Neural cell (in vitro differentiated cells): ENCODE results near the gene ZC3HAV1L. TPM values are rescaled to one million over a fixed set of nuclear protein-coding genes. Genes with fewer than 3 reads are reported as not detected.

Source experiments
- H2AFZ ChIP-seq: fragments of 200-600, 300-800 bp; sonication (generic), shearing (Covaris generic); 2 replicates; pipeline ENCODE4 v1.6.0; 2014; ENCODE audit warnings: low read depth, mild to moderate bottlenecking, antibody characterized with exemption, low read length, moderate library complexity
- H3F3A ChIP-seq: fragments of 200-600 bp; shearing (Covaris generic); 2 replicates; pipeline ENCODE4 v1.6.1; 2016; ENCODE audit warnings: mild to moderate bottlenecking, moderate library complexity, mixed read lengths, antibody characterized with exemption, low read length; ENCODE audit not compliant: insufficient read depth, poor library complexity, severe bottlenecking
- H3K27ac ChIP-seq: fragments of 200-600, 300-800 bp; sonication (generic), shearing (Covaris generic); 2 replicates; pipeline ENCODE4 v1.5.1; 2014; ENCODE audit warnings: mild to moderate bottlenecking, low read length, moderate library complexity
- H3K27me3 ChIP-seq: fragments of 300-800, 200-600 bp; sonication (generic), shearing (Covaris generic); 2 replicates; pipeline ENCODE4 v1.6.0; 2014; ENCODE audit warnings: mild to moderate bottlenecking, low read depth, low read length, moderate library complexity; ENCODE audit not compliant: insufficient read depth
- H3K36me3 ChIP-seq: fragments of 300-800, 200-600 bp; sonication (generic), shearing (Covaris generic); 2 replicates; pipeline ENCODE4 v1.5.1; 2014; ENCODE audit warnings: mild to moderate bottlenecking, antibody characterized with exemption, low read length, moderate library complexity; ENCODE audit not compliant: insufficient read depth
- H3K4me2 ChIP-seq: fragments of 300-800, 200-600 bp; sonication (generic), shearing (Covaris generic); 2 replicates; pipeline ENCODE4 v1.6.0; 2014; ENCODE audit warnings: mild to moderate bottlenecking, low read length
- H3K4me3 ChIP-seq: fragments of 300-800, 200-600 bp; sonication (generic), shearing (Covaris generic); 2 replicates; pipeline ENCODE4 v1.5.1; 2014; ENCODE audit warnings: mild to moderate bottlenecking, low read length, moderate library complexity
- H3K79me2 ChIP-seq: fragments of 200-600 bp; shearing (Covaris generic); replicated peaks from 2 replicates; pipeline ENCODE4 v1.6.0; 2014; ENCODE audit warnings: mild to moderate bottlenecking, low read length, moderate library complexity; ENCODE audit not compliant: insufficient read depth
- H3K9ac ChIP-seq: fragments of 300-800, 200-600 bp; sonication (generic), shearing (Covaris generic); 2 replicates; pipeline ENCODE4 v1.6.1; 2016; ENCODE audit warnings: mild to moderate bottlenecking, low read length, mixed read lengths
- H3K9me2 ChIP-seq: fragments of 200-600 bp; shearing (Covaris generic); 2 replicates; pipeline ENCODE4 v1.6.1; 2016; ENCODE audit warnings: mild to moderate bottlenecking, low read length, mixed read lengths; ENCODE audit not compliant: insufficient read depth
- H3K9me3 ChIP-seq: fragments of 200-600, 300-800 bp; sonication (generic), shearing (Covaris generic); 2 replicates; pipeline ENCODE4 v1.6.1; 2016; ENCODE audit warnings: mild to moderate bottlenecking, mixed run types, low read length, moderate library complexity, mixed read lengths
- H4K20me1 ChIP-seq: fragments of 200-600 bp; shearing (Covaris generic); 2 replicates; pipeline ENCODE4 v1.6.1; 2016; ENCODE audit warnings: mild to moderate bottlenecking, mixed run types; ENCODE audit not compliant: insufficient read depth
- EP300 ChIP-seq: fragments of 450-650 bp; conservative IDR thresholded peaks from 2 replicates; pipeline ENCODE4 v1.6.1; 2014; ENCODE audit warnings: antibody characterized with exemption, mild to moderate bottlenecking, moderate library complexity; ENCODE audit not compliant: poor library complexity, severe bottlenecking
- EZH2 ChIP-seq: fragments of 200-600, 300-800 bp; shearing (Covaris generic), sonication (generic); IDR thresholded peaks from 2 replicates; pipeline ENCODE4 v1.6.1; 2014; ENCODE audit warnings: antibody characterized with exemption, low read length, borderline replicate concordance, mild to moderate bottlenecking; ENCODE audit not compliant: insufficient read depth, poor library complexity, severe bottlenecking
- MXI1 ChIP-seq: fragments of 450-650 bp; conservative IDR thresholded peaks from 2 replicates; pipeline ENCODE4 v1.6.1; 2014; ENCODE audit warnings: antibody characterized with exemption, mild to moderate bottlenecking; ENCODE audit not compliant: poor library complexity, severe bottlenecking
- POLR2AphosphoS5 ChIP-seq: IDR thresholded peaks from 2 replicates; pipeline ENCODE4 v1.6.1; 2012
- RAD21 ChIP-seq: fragments of 450-650 bp; conservative IDR thresholded peaks from 2 replicates; pipeline ENCODE4 v1.6.1; 2014; ENCODE audit warnings: antibody characterized with exemption, mild to moderate bottlenecking, moderate library complexity
- SMC3 ChIP-seq: fragments of 450-650 bp; conservative IDR thresholded peaks from 2 replicates; pipeline ENCODE4 v1.6.1; 2014; ENCODE audit warnings: antibody characterized with exemption, mild to moderate bottlenecking, moderate library complexity; ENCODE audit not compliant: poor library complexity
- TAF1 ChIP-seq: IDR thresholded peaks from 2 replicates; pipeline ENCODE4 v1.6.1; 2012; ENCODE audit warnings: low read depth
- polyA plus RNA-seq: library from polyadenylated mRNA; depleted of rRNA; stranded (reverse); fragments of >200 nt; gene quantifications from 2 replicates; pipeline ENCODE4 v1.2.3, GENCODE V29; 2014
- TF ChIP-seq, protein P1 (sequence below): IDR thresholded peaks from 2 replicates; pipeline ENCODE4 v1.6.1; 2012; ENCODE audit warnings: borderline replicate concordance
- TF ChIP-seq, protein P2 (sequence below): fragments of 450-650 bp; IDR thresholded peaks from 2 replicates; pipeline ENCODE4 v1.5.1; 2014; ENCODE audit warnings: antibody characterized with exemption, mild to moderate bottlenecking, moderate library complexity; ENCODE audit not compliant: poor library complexity, severe bottlenecking

ZC3HAV1L gene
- polyA plus RNA-seq, 1 donor from 2014 or later, result not detected

GRCh38 chr7:139041378-139042085 lies 5.7 kb upstream of the ZC3HAV1L start:
- H4K20me1 ChIP-seq, result no peaks in the 10 kb centered on the region
- no peak overlapping the region for H2AFZ ChIP-seq
- no peaks in the 10 kb centered on the region for H3K9me2 ChIP-seq
- no peak for TF ChIP-seq RAD21
- TF ChIP-seq MXI1, result no peak
- TF ChIP-seq TAF1, result no peak
- H3K9ac ChIP-seq, result no peak overlapping the region
- no peaks in the 10 kb centered on the region for H3K79me2 ChIP-seq
- no peak overlapping the region for H3K4me2 ChIP-seq
- no peaks in the 10 kb centered on the region for H3K9me3 ChIP-seq
- no peak overlapping the region for H3K4me3 ChIP-seq
- no peak overlapping the region for H3K27ac ChIP-seq
- H3K27me3 ChIP-seq, result peaks cover 4% of the 10 kb centered on the region
- no peaks in the 10 kb centered on the region for H3K36me3 ChIP-seq
- no peaks in the 10 kb centered on the region for H3F3A ChIP-seq

GRCh38 chr7:139038691-139039090 lies 2.8 kb upstream of the ZC3HAV1L start:
- no peak overlapping the region for H2AFZ ChIP-seq
- TF ChIP-seq EZH2 (no peak), TAF1 (no peak), EP300 (no peak), POLR2AphosphoS5 (no peak), RAD21 (no peak)
- H3K9me3 ChIP-seq, result no peaks in the 10 kb centered on the region
- no peaks in the 10 kb centered on the region for H3F3A ChIP-seq
- no peaks in the 10 kb centered on the region for H3K36me3 ChIP-seq
- H4K20me1 ChIP-seq, result no peaks in the 10 kb centered on the region
- no peaks in the 10 kb centered on the region for H3K79me2 ChIP-seq
- no peak overlapping the region for H3K4me3 ChIP-seq
- H3K9me2 ChIP-seq, result no peaks in the 10 kb centered on the region
- peaks cover 20% of the 10 kb centered on the region for H3K27me3 ChIP-seq
- no peak overlapping the region for H3K27ac ChIP-seq
- no peak overlapping the region for H3K4me2 ChIP-seq
- no peak overlapping the region for H3K9ac ChIP-seq

DNA sequence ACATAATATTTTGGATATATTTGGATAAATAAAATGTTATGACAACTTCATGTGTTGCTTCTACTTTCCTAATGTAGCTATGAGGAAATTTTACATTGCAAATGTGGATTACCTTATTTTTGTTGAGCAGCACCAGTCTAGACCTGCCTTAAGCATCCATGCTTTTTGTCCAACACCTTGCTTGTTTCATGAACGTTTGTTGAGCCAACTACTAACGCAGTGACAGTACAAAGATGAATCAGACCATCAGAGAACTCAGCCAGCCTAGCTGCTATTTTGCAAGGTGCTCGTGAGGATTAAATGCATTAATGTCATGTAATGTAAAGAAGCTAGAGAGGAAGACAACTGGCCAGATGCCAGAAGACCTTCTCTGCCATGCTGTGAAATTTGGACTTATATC lies 1.1 kb upstream of the ZC3HAV1L start:
- no peak overlapping the region for H2AFZ ChIP-seq

More for the DNA sequence above, 1.1 kb upstream of the ZC3HAV1L start:
- H3K27me3 ChIP-seq, result peaks cover 20% of the 10 kb centered on the region
- H3K4me2 ChIP-seq, result no peak overlapping the region
- no peaks in the 10 kb centered on the region for H3K9me2 ChIP-seq
- TF ChIP-seq MXI1 (no peak), TAF1 (no peak), SMC3 (no peak), RAD21 (no peak), EZH2 (no peak), POLR2AphosphoS5 (no peak), EP300 (no peak)
- TF ChIP-seq, protein P1, sequence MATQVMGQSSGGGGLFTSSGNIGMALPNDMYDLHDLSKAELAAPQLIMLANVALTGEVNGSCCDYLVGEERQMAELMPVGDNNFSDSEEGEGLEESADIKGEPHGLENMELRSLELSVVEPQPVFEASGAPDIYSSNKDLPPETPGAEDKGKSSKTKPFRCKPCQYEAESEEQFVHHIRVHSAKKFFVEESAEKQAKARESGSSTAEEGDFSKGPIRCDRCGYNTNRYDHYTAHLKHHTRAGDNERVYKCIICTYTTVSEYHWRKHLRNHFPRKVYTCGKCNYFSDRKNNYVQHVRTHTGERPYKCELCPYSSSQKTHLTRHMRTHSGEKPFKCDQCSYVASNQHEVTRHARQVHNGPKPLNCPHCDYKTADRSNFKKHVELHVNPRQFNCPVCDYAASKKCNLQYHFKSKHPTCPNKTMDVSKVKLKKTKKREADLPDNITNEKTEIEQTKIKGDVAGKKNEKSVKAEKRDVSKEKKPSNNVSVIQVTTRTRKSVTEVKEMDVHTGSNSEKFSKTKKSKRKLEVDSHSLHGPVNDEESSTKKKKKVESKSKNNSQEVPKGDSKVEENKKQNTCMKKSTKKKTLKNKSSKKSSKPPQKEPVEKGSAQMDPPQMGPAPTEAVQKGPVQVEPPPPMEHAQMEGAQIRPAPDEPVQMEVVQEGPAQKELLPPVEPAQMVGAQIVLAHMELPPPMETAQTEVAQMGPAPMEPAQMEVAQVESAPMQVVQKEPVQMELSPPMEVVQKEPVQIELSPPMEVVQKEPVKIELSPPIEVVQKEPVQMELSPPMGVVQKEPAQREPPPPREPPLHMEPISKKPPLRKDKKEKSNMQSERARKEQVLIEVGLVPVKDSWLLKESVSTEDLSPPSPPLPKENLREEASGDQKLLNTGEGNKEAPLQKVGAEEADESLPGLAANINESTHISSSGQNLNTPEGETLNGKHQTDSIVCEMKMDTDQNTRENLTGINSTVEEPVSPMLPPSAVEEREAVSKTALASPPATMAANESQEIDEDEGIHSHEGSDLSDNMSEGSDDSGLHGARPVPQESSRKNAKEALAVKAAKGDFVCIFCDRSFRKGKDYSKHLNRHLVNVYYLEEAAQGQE, result no peak
- TF ChIP-seq, protein P2, sequence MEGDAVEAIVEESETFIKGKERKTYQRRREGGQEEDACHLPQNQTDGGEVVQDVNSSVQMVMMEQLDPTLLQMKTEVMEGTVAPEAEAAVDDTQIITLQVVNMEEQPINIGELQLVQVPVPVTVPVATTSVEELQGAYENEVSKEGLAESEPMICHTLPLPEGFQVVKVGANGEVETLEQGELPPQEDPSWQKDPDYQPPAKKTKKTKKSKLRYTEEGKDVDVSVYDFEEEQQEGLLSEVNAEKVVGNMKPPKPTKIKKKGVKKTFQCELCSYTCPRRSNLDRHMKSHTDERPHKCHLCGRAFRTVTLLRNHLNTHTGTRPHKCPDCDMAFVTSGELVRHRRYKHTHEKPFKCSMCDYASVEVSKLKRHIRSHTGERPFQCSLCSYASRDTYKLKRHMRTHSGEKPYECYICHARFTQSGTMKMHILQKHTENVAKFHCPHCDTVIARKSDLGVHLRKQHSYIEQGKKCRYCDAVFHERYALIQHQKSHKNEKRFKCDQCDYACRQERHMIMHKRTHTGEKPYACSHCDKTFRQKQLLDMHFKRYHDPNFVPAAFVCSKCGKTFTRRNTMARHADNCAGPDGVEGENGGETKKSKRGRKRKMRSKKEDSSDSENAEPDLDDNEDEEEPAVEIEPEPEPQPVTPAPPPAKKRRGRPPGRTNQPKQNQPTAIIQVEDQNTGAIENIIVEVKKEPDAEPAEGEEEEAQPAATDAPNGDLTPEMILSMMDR, result no peak
- H3K79me2 ChIP-seq, result no peaks in the 10 kb centered on the region
- H3K4me3 ChIP-seq, result no peak overlapping the region
- H3K36me3 ChIP-seq, result no peaks in the 10 kb centered on the region
- H3K27ac ChIP-seq, result no peak overlapping the region
- H3K9me3 ChIP-seq, result no peaks in the 10 kb centered on the region
- no peaks in the 10 kb centered on the region for H3F3A ChIP-seq
- H4K20me1 ChIP-seq, result no peaks in the 10 kb centered on the region
- H3K9ac ChIP-seq, result no peak overlapping the region
